Activated CD4-positive, alpha-beta T cell treated with anti-CD3 and anti-CD28 coated beads for 48 hours (primary cell): ENCODE measurements around the gene MMP24.

ENCODE experiments used
- DNase-seq: peaks from one replicate; pipeline ENCODE4 v3.0.0-alpha.2; 2020

MMP24 gene

GRCh38 chr20:35316086-35316485 is 89.6 kb downstream of the MMP24 start:
- no peak for DNase-seq

GRCh38 chr20:35317416-35318210 is 91.1 kb downstream of the MMP24 start:
- DNase-seq = no peak

GRCh38 chr20:35318502-35319157 is 92.1 kb downstream of the MMP24 start:
- no peak for DNase-seq

GRCh38 chr20:35319192-35319870 is 92.8 kb downstream of the MMP24 start:
- no peak for DNase-seq

- DNase-seq = no peak
Observed at GRCh38 chr20:35319871-35320197, 93.3 kb downstream of the MMP24 start.

GRCh38 chr20:35320396-35321126 is 94.1 kb downstream of the MMP24 start:
- no peak for DNase-seq

GRCh38 chr20:35325401-35325800 is 98.9 kb downstream of the MMP24 start:
- no peak for DNase-seq

GRCh38 chr20:35326021-35326739 is 99.7 kb downstream of the MMP24 start:
- DNase-seq = no peak
